ENCODE measurements around the gene SHH. TPM values are rescaled to one million over a fixed set of nuclear protein-coding genes. Genes with fewer than 3 reads are reported as not detected.

The SHH gene
- not detected in 2 replicates for total RNA-seq (2014; rRNA removed; shearing (Covaris generic))

DNA sequence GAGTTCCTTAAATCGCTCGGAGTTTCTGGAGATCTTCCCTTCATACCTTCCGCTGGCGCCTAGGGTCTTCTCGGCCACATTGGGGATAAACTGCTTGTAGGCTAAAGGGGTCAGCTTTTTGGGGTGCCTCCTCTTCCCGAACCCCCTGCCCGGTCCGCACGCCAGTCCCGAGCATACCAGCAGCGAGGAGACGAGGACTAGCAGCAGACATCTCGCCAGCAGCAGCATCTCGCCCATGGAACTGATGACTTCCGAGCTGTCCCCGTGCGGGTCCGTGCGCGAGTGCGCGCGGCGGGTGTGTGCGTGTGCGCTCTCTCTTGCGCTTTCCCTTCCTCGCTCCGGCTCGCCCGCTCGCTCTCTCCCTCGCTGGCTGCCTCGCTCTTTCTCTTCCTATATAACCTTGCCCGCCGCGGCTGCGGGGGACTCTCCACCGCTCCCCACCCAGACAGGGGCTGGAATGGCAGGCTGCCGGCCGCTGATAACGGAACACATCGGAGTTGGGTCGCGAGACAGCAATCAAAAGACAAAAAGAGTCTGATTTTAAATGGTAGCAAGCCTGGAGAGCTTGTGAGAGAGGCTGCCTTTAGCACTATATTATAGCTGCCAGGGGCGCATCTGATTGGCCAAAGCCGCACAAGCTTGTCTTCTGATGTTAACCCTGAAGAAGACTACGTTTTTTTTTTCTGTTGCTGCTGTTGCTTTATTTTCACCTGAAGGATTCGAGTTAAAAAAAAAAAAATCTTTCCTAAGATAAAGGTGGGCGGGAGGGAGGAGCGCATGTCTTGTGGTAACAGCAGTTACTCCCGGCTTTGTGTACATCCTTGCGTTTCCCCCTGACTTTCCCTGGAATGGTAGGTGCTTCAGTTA lies at the start of gene SHH:
SHH (minus strand) TSS at position 569 of the 867 bp plus-strand sequence; CDS start at position 228, 341 bp downstream.
- Histone ChIP-seq H3K36me3 (no peaks in the 10 kb centered on the region), H3K27ac (no peak within 1 kb of the TSS), H3K4me1 (replicated peaks) (no peaks in the 10 kb centered on the region), H3K27me3 (replicated peaks) (peaks cover 70% of the 10 kb centered on the region), H3K4me3 (no peak within 1 kb of the TSS), H3K9me3 (replicated peaks) (no peaks in the 10 kb centered on the region)
- DNase-seq (ENCODE audit: low read depth in 1 of 2, low spot score in 2 of 2): no peak

DNA sequence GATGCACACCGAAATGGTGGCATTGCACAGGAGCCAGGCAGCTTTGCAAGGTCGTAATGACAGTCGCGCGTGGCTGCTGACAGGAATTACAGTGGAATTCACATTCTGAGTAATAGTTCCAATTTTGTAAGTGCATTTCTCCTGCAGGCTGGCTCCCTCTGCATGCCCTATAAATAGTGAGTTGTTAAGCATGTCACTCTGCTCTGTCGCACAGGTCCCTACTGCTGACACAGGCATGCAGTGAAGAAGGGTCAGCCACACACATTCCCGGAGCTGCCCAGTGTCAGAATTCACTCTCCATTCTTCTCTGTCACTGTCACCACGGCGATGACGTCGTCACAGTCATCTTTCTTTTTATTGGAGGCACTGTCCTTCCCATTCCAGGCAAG lies 49.2 kb upstream of the SHH start:
- Histone ChIP-seq H3K4me1 (replicated peaks) (no peaks in the 10 kb centered on the region), H3K27ac (no peak overlapping the region), H3K27me3 (replicated peaks) (0 out of 2 replicates have a peak, but pooled peaks cover 4% of the 10 kb centered on the region), H3K36me3 (no peaks in the 10 kb centered on the region), H3K9me3 (replicated peaks) (no peaks in the 10 kb centered on the region), H3K4me3 (no peak overlapping the region)
- peak in 1 of 2 experiments; percentile 19 for DNase-seq (ENCODE audit: low read depth in 1 of 2, low spot score in 2 of 2)

DNA sequence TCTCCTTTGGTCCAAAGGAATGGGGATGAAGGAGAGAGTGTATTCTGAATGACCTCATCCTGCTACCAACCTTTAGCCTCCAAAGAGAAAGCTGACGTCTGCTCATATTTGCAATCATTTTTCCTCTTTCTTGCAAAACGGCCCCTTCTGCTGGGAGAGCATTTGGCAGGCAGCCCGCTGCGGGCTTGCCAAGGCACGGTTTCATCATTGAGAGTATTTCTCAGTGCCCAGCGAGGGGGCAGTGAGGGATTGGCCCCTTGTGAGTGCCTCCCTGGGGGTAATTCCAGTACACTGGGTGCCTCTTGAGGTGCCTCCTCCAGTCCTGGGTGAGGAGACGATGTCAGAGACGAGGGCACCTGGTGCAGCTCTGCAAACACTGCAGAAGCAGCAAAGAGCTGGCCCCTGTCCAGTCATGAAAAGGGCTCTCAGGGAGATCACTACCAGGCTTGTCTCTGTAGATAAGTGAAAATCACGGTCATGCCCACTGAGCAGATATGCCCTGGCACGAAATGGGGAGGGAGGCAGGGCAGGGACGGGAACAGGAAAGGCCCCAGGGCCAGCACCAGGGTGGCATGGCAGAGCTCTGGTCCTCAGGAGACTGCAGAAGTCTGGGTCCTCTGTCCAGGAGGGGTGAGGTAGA lies 48.7 kb upstream of the SHH start:
- no peak overlapping the region for H3K27ac ChIP-seq
- no peak overlapping the region for H3K4me3 ChIP-seq
- no peaks in the 10 kb centered on the region for H3K36me3 ChIP-seq
- 0 out of 2 replicates have a peak, but pooled peaks cover 4% of the 10 kb centered on the region for H3K27me3 ChIP-seq (replicated peaks)
- peak in 1 of 2 experiments; percentile 33 for DNase-seq (ENCODE audit: low read depth in 1 of 2, low spot score in 2 of 2)
- no peaks in the 10 kb centered on the region for H3K9me3 ChIP-seq (replicated peaks)
- no peaks in the 10 kb centered on the region for H3K4me1 ChIP-seq (replicated peaks)

DNA sequence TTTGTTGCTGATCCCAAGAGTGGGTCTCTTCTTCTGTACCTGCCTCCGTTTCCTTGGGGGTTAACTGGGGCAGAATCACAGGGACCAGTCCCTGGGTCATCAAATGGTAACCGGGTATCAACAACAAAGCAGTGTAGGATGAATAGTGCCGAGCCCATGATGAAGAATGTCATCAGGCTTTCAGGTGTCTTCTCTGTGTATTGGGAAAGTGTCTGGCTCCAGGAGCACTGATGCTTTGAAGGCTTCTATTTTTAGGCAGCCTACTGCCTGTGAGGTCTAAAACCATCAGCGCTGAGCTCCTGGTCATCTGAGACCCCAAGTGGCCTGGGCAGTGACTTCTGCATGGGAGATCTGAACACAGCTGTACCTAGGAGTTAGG lies 48.2 kb upstream of the SHH start:
- no peak overlapping the region for H3K4me3 ChIP-seq
- DNase-seq (ENCODE audit: low read depth in 1 of 2, low spot score in 2 of 2): peak in 1 of 2 experiments; percentile 20
- 0 out of 2 replicates have a peak, but pooled peaks cover 4% of the 10 kb centered on the region for H3K27me3 ChIP-seq (replicated peaks)
- no peaks in the 10 kb centered on the region for H3K4me1 ChIP-seq (replicated peaks)
- no peaks in the 10 kb centered on the region for H3K9me3 ChIP-seq (replicated peaks)
- no peak overlapping the region for H3K27ac ChIP-seq
- H3K36me3 ChIP-seq: no peaks in the 10 kb centered on the region

DNA sequence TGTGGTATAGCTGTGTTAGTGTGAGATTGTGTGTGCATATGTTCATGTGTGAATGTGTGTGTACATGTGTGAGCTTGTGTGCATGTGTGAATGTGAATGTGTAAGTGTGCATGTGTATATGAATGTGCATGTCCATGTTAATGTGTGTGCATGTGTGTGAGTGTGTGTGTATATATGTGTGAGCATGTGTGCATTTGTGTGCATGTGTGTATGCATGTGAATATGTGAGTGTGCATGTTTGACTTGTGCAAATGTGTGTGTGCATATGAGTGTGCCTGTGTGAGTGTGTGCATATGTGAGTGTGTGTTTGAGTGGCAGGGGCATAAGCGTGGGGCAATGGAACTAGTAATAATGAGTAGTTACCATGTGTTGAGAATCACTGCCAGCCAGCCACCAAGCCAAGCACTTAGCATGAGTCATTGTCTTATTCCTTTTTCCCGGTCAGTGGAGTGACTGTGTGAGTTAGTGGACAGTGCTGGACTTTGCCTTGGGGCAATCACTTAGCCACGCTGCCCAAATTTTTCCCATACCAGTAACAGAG lies 46.3 kb upstream of the SHH start:
- Histone ChIP-seq H3K4me3 (no peak overlapping the region), H3K27me3 (replicated peaks) (0 out of 2 replicates have a peak, but pooled peaks cover 4% of the 10 kb centered on the region), H3K4me1 (replicated peaks) (no peaks in the 10 kb centered on the region), H3K9me3 (replicated peaks) (no peaks in the 10 kb centered on the region), H3K36me3 (no peaks in the 10 kb centered on the region), H3K27ac (no peak overlapping the region)
- peak in 1 of 2 experiments; percentile 11 for DNase-seq (ENCODE audit: low read depth in 1 of 2, low spot score in 2 of 2)

DNA sequence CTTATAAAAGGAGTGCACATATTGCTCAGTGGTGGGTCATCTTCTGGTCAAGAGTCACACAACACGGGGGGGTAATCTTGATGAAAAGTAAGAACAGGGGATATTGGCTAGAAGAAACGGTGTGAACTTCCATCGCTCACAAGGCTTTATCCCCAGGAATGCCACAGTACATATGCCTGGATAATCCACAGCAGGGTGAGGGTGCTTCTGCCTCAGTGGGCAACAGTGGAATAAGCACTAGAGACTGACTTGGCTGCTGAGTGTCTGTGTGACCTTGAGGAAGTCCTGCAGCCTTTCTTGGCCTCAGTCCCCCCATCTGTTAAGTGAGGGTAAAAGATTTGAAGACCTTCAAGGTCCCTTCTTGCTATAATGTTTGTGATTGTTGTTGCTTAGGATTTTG lies 44.9 kb upstream of the SHH start:
- peak in 1 of 2 experiments; percentile 22 for DNase-seq (ENCODE audit: low read depth in 1 of 2, low spot score in 2 of 2)
- H3K27ac ChIP-seq: no peak overlapping the region
- 0 out of 2 replicates have a peak, but pooled peaks cover 4% of the 10 kb centered on the region for H3K27me3 ChIP-seq (replicated peaks)
- H3K36me3 ChIP-seq: no peaks in the 10 kb centered on the region
- no peak overlapping the region for H3K4me3 ChIP-seq
- H3K4me1 ChIP-seq (replicated peaks): no peaks in the 10 kb centered on the region
- H3K9me3 ChIP-seq (replicated peaks): no peaks in the 10 kb centered on the region

DNA sequence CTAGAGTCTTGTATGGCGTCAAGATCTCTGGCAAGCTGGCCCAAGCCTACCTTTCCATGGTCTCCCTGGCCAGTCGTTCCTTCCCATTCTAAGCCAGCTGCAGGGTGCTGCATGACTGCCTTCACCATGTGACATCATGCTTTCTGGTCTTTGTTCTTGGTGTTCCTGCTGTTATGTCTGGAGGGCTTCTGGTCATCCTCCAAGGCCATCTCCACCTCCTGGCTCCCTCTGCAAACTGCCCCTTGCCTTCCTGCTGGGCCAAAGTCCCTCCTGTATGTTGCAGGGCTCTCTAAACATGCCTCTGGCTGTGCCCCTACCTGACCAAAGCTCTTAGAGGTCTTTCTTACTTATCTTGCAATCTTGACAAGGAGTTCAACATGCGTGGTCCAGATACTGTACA lies 44.4 kb upstream of the SHH start:
- Histone ChIP-seq H3K4me1 (replicated peaks) (no peaks in the 10 kb centered on the region), H3K36me3 (no peaks in the 10 kb centered on the region), H3K27ac (no peak overlapping the region), H3K9me3 (replicated peaks) (no peaks in the 10 kb centered on the region), H3K4me3 (no peak overlapping the region), H3K27me3 (replicated peaks) (no peaks in the 10 kb centered on the region; the same call in 1 of the 2 replicates)
- peak in 1 of 2 experiments; percentile 21 for DNase-seq (ENCODE audit: low read depth in 1 of 2, low spot score in 2 of 2)

DNA sequence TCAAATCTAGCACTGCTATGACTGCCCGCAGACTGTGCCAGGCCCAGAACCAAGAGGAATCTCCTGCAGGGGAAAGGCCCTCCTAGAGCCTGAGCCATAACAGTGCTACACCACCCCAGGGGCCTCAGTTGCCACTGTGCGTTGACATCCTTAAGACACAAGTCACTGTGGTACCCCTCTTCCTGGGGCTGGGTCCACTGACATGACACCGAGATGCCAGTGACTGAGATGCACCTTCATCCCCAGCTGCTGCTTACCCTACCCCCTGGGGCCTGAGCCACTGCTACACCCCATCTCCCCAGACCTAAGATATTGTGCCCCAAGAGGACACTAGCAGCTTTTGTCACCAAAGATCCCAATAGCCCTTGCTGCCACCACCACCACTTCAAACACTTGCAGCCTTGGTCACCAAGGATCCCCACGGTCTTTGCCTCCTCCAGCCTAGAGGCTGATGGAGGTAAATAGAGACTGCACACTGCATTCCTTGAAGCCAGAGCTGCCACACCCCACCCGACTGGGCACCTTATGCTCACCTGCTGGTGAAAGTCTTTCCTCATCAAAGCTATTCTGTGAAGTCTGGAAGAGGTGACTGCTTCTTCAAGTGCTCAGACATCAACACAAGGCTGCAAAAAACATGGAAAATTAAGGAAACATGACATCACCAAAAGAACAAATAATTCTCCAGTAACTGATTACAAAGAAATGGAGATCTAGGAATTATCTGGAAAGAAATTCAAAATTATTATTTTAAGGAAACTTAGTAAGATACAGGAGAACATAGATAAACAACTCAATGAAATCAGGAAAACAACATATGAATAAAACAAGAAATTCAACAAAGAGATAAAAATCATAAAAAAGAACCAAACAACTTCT lies 40.4 kb upstream of the SHH start:
- no peak overlapping the region for H3K27ac ChIP-seq
- H3K27me3 ChIP-seq (replicated peaks): no peaks in the 10 kb centered on the region; the same call in 1 of the 2 replicates
- DNase-seq (ENCODE audit: low read depth in 1 of 2, low spot score in 2 of 2): peak in 1 of 2 experiments; percentile 25
- no peaks in the 10 kb centered on the region for H3K36me3 ChIP-seq
- H3K9me3 ChIP-seq (replicated peaks): no peaks in the 10 kb centered on the region
- no peaks in the 10 kb centered on the region for H3K4me1 ChIP-seq (replicated peaks)
- H3K4me3 ChIP-seq: no peak overlapping the region

DNA sequence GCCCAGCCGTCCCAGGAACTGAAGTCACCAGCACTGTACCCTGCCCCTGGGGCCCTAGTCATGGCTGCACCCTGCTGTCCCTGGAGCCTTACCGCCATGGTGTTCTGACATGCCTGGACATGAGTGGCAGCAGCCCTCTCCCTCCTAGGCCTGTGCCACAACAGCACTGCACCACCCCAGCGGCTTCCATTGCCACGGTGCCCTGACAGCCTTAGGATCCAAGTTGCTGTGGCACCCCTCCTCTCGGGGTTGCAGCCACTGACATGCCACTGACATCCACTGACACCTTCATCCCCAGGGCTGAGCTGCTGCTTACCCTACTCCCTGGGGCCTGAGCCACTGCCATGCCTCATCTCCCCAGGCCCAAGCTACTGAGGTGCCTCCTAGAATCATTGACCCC lies 39.6 kb upstream of the SHH start:
- H3K9me3 ChIP-seq (replicated peaks): no peaks in the 10 kb centered on the region
- no peaks in the 10 kb centered on the region for H3K4me1 ChIP-seq (replicated peaks)
- H3K27ac ChIP-seq: no peak overlapping the region
- H3K4me3 ChIP-seq: no peak overlapping the region
- H3K27me3 ChIP-seq (replicated peaks): no peaks in the 10 kb centered on the region; the same call in 1 of the 2 replicates
- DNase-seq (ENCODE audit: low read depth in 1 of 2, low spot score in 2 of 2): peak in 1 of 2 experiments; percentile 27
- H3K36me3 ChIP-seq: no peaks in the 10 kb centered on the region

DNA sequence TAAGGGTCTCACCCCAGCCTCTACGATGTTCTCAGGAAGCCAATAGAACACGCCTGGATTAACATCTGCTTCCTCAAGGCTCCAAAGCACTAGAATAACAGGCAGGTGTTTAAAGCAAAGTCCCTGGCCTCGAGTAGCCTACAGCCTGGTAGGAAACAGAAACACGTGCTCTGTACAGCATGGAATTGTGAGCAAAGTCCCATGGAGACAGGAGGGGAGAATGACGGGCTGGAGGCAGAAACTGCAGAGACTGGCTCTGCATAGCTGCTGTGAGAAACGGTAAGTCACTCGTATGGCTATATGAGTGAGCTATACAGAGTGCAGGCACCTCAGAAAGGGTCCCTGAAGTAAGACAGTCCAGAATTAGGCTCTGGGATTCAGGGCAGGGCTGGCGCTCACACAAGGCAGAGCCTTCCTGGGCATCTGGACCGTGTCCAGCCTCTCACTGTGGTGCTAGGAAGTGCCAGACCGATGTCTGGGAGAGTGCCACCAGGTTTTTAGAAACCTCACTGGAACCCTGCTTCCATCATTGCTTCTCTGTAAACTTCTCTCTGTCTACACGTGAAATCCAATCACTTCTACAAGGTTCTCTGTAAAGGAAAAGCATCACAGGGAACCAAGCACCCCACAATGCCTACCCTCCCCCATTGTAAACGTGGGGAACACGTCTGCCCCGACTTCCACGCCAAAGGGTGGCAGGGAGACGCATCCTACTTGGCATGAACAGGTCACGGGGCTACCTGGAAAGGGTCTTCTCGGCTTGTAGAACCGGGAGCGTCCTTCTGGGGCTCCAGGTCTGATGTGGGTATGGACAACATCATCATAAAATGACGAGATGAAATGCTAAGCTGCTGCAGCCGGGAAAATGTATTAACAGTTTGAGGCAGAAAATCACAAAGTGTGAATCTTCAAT lies 38.8 kb upstream of the SHH start:
- no peak overlapping the region for H3K27ac ChIP-seq
- no peaks in the 10 kb centered on the region for H3K9me3 ChIP-seq (replicated peaks)
- H3K4me1 ChIP-seq (replicated peaks): no peaks in the 10 kb centered on the region
- H3K27me3 ChIP-seq (replicated peaks): no peaks in the 10 kb centered on the region; the same call in 1 of the 2 replicates
- no peaks in the 10 kb centered on the region for H3K36me3 ChIP-seq
- peak in 1 of 2 experiments; percentile 20 for DNase-seq (ENCODE audit: low read depth in 1 of 2, low spot score in 2 of 2)
- no peak overlapping the region for H3K4me3 ChIP-seq

DNA sequence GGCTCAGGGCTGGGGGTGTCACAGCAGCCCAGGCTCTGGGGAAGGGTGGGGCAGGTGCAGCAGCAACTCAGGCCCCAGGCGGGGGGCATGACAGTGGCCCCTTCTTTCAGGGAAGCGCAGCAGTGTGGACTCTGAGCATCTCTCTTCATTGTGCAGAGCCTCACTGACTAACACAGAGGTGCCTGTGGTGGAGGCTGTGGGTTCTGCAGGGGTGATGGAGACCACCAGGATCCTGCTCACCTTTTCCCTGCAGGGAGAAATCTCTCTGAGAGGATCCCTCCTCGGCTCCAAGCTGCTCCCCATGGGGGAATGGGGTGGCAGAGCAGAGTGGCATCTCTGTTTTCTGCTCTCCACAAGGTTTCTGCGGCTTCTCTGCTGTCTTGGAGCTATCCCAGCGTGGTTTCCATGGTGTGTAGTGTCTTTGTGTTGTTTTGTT lies 37.8 kb upstream of the SHH start:
- H3K9me3 ChIP-seq (replicated peaks): no peaks in the 10 kb centered on the region
- no peaks in the 10 kb centered on the region for H3K4me1 ChIP-seq (replicated peaks)
- DNase-seq (ENCODE audit: low read depth in 1 of 2, low spot score in 2 of 2): no peak
- H3K4me3 ChIP-seq: no peak overlapping the region
- H3K36me3 ChIP-seq: no peaks in the 10 kb centered on the region
- H3K27me3 ChIP-seq (replicated peaks): peaks cover 1% of the 10 kb centered on the region; the same call in 1 of the 2 replicates
- no peak overlapping the region for H3K27ac ChIP-seq
